Uterus (tissue), 4 donors: ENCODE results near the gene SLC6A6. TPM values are rescaled to one million over a fixed set of nuclear protein-coding genes. Genes with fewer than 3 reads are reported as not detected.

Source experiments
- DNase-seq, 2 donors: peaks; one replicate each; pipeline ENCODE4 v3.0.0-alpha.2; 2019 to 2020
- H3K27ac ChIP-seq, 2 donors: fragments of 200-600 bp; sonication (generic); 1 replicate in 1 of 2; 2 replicates in 1 of 2; pipeline ENCODE4 v1.5.1; 2016 to 2018
- H3K27me3 ChIP-seq, 2 donors: fragments of 200-600 bp; sonication (generic); one replicate each; pipeline ENCODE4 v1.5.1; 2018 to 2019; ENCODE audit warnings: control low read depth in 1 of 2
- H3K36me3 ChIP-seq, 2 donors: fragments of 200-600 bp; sonication (generic); one replicate each; pipeline ENCODE4 v1.5.1; 2019; ENCODE audit warnings: control low read depth in 1 of 2
- H3K4me1 ChIP-seq, 2 donors: fragments of 200-600 bp; sonication (generic); one replicate each; pipeline ENCODE4 v1.5.1; 2018 to 2019; ENCODE audit warnings: control low read depth in 1 of 2
- H3K4me3 ChIP-seq, 2 donors: fragments of 200-600 bp; sonication (generic); 1 replicate in 1 of 2; 2 replicates in 1 of 2; pipeline ENCODE4 v1.5.1; 2018 to 2019; ENCODE audit warnings: mild to moderate bottlenecking in 1 of 2
- H3K9me3 ChIP-seq, 2 donors: fragments of 200-600 bp; sonication (generic); one replicate each; pipeline ENCODE4 v1.5.1; 2019; ENCODE audit warnings: control low read depth in 1 of 2
- POLR2A ChIP-seq, 2 donors: fragments of 450-650 bp; IDR thresholded peaks; one replicate each; pipeline ENCODE4 v1.6.1; 2016; ENCODE audit warnings: antibody characterized with exemption in 2 of 2, mild to moderate bottlenecking in 1 of 2, moderate library complexity in 1 of 2
- intact Hi-C: fragments of 100-400 bp; cut with DNase I; formaldehyde crosslinking; loops from one replicate; pipeline ENCODE4 v1.15.1; 2023; ENCODE audit warnings: low total_unique reads
- total RNA-seq, 4 donors: library from RNA; depleted of rRNA in 3 of 4; stranded (reverse); fragments of >200 nt in 3 of 4; gene quantifications; one replicate each; pipeline versions ENCODE4 v1.1.0 to v1.2.4, GENCODE V29; 2014 to 2023
- TF ChIP-seq, protein P1 (sequence below), 4 experiments: fragments of 200-600 bp in 2 of 4; fragments of 450-650 bp in 2 of 4; sonication (generic) in 2 of 4; IDR thresholded peaks; one replicate each; pipeline ENCODE4 v1.5.1; 2016 to 2019; ENCODE audit warnings: antibody characterized with exemption in 4 of 4, mild to moderate bottlenecking in 2 of 4, moderate library complexity in 1 of 4
- donor health status: DM: yes; HTN: yes; CAD: no.

The SLC6A6 gene
- total RNA-seq, 4 donors from 2014 or later, result 15.9 to 37.5 (median 18.0) TPM

DNA sequence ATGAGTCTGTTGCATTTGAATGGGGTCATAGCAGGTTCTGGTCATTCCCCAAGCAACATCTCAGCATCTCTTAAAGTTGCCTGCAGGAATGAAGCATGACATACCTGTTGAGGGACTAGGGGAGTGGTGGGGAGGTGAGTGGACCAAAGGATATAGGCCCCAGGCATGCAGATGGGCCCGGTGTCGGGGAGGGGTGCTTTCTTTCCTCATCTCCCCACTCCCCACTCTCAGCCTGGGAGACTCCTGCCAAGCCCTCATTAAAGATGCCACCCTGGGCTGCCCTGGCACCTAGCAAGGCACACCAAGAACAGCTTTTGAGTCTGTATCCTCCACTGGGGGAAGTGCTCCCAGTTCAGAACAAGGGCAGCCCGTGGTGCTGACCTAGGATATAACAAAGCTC is 83.6 kb downstream of the SLC6A6 start:
- Histone ChIP-seq H3K4me3 (no peak overlapping the region), H3K9me3 (no peaks in the 10 kb centered on the region), H3K4me1 (peaks cover 12 to 16% of the 10 kb centered on the region in 2 donors), H3K36me3 (no peaks in the 10 kb centered on the region), H3K27ac (peak overlapping the region in 1 of 2 donors; percentile 24), H3K27me3 (no peaks in the 10 kb centered on the region)
- intact Hi-C loops, result no loop called here
- no peak for DNase-seq
- TF ChIP-seq, protein P1, sequence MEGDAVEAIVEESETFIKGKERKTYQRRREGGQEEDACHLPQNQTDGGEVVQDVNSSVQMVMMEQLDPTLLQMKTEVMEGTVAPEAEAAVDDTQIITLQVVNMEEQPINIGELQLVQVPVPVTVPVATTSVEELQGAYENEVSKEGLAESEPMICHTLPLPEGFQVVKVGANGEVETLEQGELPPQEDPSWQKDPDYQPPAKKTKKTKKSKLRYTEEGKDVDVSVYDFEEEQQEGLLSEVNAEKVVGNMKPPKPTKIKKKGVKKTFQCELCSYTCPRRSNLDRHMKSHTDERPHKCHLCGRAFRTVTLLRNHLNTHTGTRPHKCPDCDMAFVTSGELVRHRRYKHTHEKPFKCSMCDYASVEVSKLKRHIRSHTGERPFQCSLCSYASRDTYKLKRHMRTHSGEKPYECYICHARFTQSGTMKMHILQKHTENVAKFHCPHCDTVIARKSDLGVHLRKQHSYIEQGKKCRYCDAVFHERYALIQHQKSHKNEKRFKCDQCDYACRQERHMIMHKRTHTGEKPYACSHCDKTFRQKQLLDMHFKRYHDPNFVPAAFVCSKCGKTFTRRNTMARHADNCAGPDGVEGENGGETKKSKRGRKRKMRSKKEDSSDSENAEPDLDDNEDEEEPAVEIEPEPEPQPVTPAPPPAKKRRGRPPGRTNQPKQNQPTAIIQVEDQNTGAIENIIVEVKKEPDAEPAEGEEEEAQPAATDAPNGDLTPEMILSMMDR (IDR thresholded peaks at IDR 0.05), result no peak
- no peak for TF ChIP-seq POLR2A (IDR thresholded peaks at IDR 0.05)

DNA sequence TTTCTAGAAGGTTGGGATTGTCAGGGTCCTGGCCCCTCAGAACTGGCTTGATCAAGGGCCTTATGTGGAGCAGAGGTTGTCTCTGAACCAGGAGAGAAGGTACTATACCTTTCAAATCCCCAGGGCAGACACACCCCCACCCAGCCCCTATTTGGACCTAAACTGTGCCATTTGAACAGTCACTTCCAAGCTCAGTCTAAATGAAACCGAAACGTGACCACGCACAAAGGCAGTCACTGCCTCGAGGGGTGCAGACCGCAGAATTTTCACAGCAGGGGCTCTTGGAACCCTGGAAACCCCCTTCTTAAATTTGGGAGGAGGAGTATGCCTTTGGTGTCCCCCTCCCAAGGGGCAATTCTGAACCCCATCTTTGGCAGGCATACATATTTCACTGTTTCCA is 84.1 kb downstream of the SLC6A6 start:
- intact Hi-C loops, result no loop called here
- no peak overlapping the region for H3K27ac ChIP-seq
- H3K36me3 ChIP-seq, result no peaks in the 10 kb centered on the region
- no peaks in the 10 kb centered on the region for H3K9me3 ChIP-seq
- H3K27me3 ChIP-seq, result no peaks in the 10 kb centered on the region
- H3K4me3 ChIP-seq, result no peak overlapping the region
- peaks cover 7 to 12% of the 10 kb centered on the region in 2 donors for H3K4me1 ChIP-seq
- DNase-seq, result no peak
- TF ChIP-seq, protein P1 (IDR thresholded peaks at IDR 0.05), result no peak
- TF ChIP-seq POLR2A (IDR thresholded peaks at IDR 0.05), result no peak

DNA sequence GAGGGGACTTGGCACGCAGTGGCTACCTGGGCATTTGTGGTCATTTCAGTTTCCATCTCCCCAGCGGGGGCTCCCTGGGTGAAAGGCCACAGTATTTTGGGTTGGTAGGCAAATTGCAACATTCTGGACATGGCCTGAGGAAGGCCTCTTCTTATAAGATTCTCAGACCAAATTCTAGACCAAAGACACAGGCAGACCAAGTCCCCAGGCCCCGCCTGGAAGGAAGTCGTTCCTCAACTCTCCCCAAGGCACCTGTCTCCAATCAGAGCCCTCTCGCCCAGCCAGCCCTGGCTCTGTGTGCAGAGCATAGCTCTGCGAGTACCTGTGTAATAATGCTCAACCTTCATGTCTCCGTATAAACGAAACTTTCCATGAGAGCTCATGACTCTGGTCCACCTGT is 84.7 kb downstream of the SLC6A6 start:
- H3K27ac ChIP-seq, result no peak overlapping the region
- no peaks in the 10 kb centered on the region for H3K27me3 ChIP-seq
- no peak for DNase-seq
- H3K36me3 ChIP-seq, result no peaks in the 10 kb centered on the region
- no peak for TF ChIP-seq POLR2A (IDR thresholded peaks at IDR 0.05)
- TF ChIP-seq, protein P1 (IDR thresholded peaks at IDR 0.05), result no peak
- no peak overlapping the region for H3K4me3 ChIP-seq
- H3K9me3 ChIP-seq, result no peaks in the 10 kb centered on the region
- intact Hi-C loops, result no loop called here
- peaks cover 1 to 6% of the 10 kb centered on the region in 2 donors for H3K4me1 ChIP-seq

DNA sequence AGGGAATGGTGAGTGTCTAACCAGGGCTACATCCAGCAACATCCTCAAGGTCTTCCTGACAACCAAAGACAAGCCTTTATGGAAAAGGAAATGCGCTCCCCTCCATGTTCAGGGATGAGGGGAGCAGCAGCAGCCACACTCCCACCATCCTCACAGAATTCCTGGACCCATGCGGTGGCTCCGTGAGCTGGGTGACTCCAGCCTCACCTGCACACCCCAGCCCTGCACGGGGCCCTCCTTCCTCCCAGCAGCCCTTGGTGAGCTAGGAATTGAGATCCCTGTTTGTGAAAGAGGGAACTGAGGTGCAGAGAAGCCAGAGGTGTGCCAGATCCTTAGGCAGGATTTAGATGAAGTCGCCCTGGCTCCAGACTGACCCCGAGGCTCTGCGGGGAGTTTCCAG is 85.4 kb downstream of the SLC6A6 start:
- Histone ChIP-seq H3K27ac (peak overlapping the region in 1 of 2 donors; percentile 54), H3K27me3 (no peaks in the 10 kb centered on the region), H3K4me1 (no peaks in the 10 kb centered on the region), H3K4me3 (no peak overlapping the region), H3K9me3 (no peaks in the 10 kb centered on the region), H3K36me3 (no peaks in the 10 kb centered on the region)
- intact Hi-C loops, result no loop called here
- no peak for TF ChIP-seq POLR2A (IDR thresholded peaks at IDR 0.05)
- TF ChIP-seq, protein P1 (IDR thresholded peaks at IDR 0.05), result no peak
- DNase-seq, result no peak

DNA sequence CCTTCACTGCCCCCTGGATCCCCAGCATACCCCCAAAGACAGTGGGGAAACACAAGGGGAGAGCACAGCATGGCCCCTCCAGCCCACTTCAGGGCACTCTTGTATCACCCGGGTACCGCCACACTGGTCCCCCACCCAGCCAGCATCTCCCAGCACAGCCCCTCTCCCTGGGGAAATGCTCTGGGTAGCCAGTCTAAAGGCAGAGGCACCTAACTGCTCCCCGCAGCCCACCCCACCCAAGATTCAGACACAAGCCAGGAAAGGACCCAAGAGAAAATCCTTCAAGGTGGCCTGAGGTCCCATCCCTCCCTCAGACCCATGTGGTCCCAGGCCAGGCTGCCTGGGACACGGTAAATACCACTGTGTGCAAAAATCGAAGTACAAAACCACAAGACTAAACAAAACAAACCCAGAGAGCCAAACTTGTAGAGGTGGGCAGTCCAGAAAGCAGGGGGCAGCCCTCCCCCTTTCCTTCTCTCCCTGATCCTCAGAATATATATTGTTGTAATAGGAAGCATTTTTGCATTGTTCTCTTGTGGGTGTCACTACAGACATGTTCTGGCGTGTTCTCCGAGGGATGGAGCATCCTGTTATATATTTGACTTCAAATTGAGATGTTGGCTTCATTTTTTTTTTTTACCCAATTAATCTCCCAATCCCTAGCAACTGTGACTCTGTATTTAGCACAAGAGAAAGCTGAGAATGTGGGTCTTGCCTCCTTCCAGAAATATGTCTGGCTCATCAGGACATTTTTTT is 86.1 kb downstream of the SLC6A6 start:
- Histone ChIP-seq H3K4me1 (no peaks in the 10 kb centered on the region), H3K27me3 (no peaks in the 10 kb centered on the region), H3K9me3 (no peaks in the 10 kb centered on the region), H3K36me3 (no peaks in the 10 kb centered on the region), H3K4me3 (no peak overlapping the region), H3K27ac (peak overlapping the region in 1 of 2 donors; percentile 54)
- TF ChIP-seq POLR2A (IDR thresholded peaks at IDR 0.05), result no peak
- TF ChIP-seq, protein P1 (IDR thresholded peaks at IDR 0.05), result no peak
- intact Hi-C loops, result no loop called here
- DNase-seq, result no peak
